HCT116 (cell line): ENCODE data around the gene PNMA8C. TPM values are rescaled to one million over a fixed set of nuclear protein-coding genes. Genes with fewer than 3 reads are reported as not detected.

Experiments used
- ATAC-seq: fragments of 200-7000 bp; cut with Tn5 transposase; 2 replicates; pipeline ENCODE4 v1.9.1; 2020; ENCODE audit warnings: mild to moderate bottlenecking, moderate library complexity
- BruUV-seq: library from RNA; stranded (reverse); fragments of 400-500 nt; replicated peaks from 2 replicates; lab custom pipeline; 2021; lab: Mats Ljungman, UMichigan
- CTCF ChIA-PET: fragments of 300-600 bp; sonication (Branson Sonifier 250); formaldehyde crosslinking; loops from one replicate; lab custom pipeline; 2021; ENCODE audit warnings: antibody characterized with exemption; lab: Charles Lee
- POLR2A ChIA-PET: fragments of 300-600, 350-600 bp; sonication (Branson Sonifier 250); formaldehyde crosslinking; loops from one replicate; lab custom pipeline; 2021; ENCODE audit warnings: antibody characterized with exemption; lab: Charles Lee
- RAD21 ChIA-PET, 2 experiments: fragments of 300-600 bp; sonication (Branson Sonifier 250); formaldehyde crosslinking; loops; one replicate each; lab custom pipeline; 2023; ENCODE audit warnings: low total read pairs in 2 of 2; ENCODE audit not compliant: uncharacterized antibody in 2 of 2, unreplicated experiment in 2 of 2, low non-redundant PET in 1 of 2; lab: Charles Lee
- DNase-seq: peaks from one replicate; pipeline ENCODE4 v3.0.0-alpha.2; 2010; ENCODE audit warnings: low read depth, low spot score
- H2AFZ ChIP-seq: fragments of 200-600 bp; shearing (Covaris generic), sonication (generic); 2 replicates; pipeline ENCODE4 v1.6.1; 2017; ENCODE audit warnings: low read depth, mixed run types, mixed read lengths, antibody characterized with exemption, low read length; ENCODE audit not compliant: poor library complexity, severe bottlenecking
- H3K27ac ChIP-seq: 2 replicates; pipeline ENCODE4 v1.5.1; 2012; ENCODE audit warnings: low read depth, low read length
- H3K27me3 ChIP-seq: fragments of 200-600 bp; sonication (generic); 2 replicates; pipeline ENCODE4 v1.6.1; 2016; ENCODE audit warnings: mixed run types, low read length, mixed read lengths; ENCODE audit not compliant: insufficient read depth
- H3K36me3 ChIP-seq, 2 experiments: fragments of 200-500 bp in 1 of 2; fragments of 200-600 bp in 1 of 2; sonication (Bioruptor generic) in 1 of 2; sonication (generic) in 1 of 2; 2 replicates each; pipeline versions ENCODE4 v1.5.1 to v1.6.1; 2014 to 2016; ENCODE audit warnings: low read length in 2 of 2, inconsistent platforms in 1 of 2, mixed read lengths in 1 of 2, mixed run types in 1 of 2; ENCODE audit not compliant: insufficient read depth in 2 of 2, control insufficient read depth in 1 of 2
- H3K4me1 ChIP-seq, 2 experiments: fragments of 200-600 bp in 1 of 2; sonication (generic) in 1 of 2; 2 replicates each; pipeline versions ENCODE4 v1.5.1 to v1.6.1; 2012 to 2017; ENCODE audit warnings: low read length in 2 of 2, inconsistent platforms in 1 of 2, mild to moderate bottlenecking in 1 of 2, mixed read lengths in 1 of 2, mixed run types in 1 of 2, moderate library complexity in 1 of 2; ENCODE audit not compliant: insufficient read depth in 2 of 2, control insufficient read depth in 1 of 2
- H3K4me2 ChIP-seq: fragments of 200-600 bp; sonication (generic); 2 replicates; pipeline ENCODE4 v1.6.1; 2017; ENCODE audit warnings: mixed run types, low read length, mixed read lengths
- H3K4me3 ChIP-seq, 2 experiments: fragments of 200-600 bp in 1 of 2; sonication (generic) in 1 of 2; replicated peaks in 1 of 2; 2 replicates each; pipeline ENCODE4 v1.5.1; 2011 to 2016; ENCODE audit warnings: low read length in 2 of 2, control low read depth in 1 of 2, low read depth in 1 of 2, mild to moderate bottlenecking in 1 of 2, mixed read lengths in 1 of 2, mixed run types in 1 of 2
- H3K79me2 ChIP-seq: fragments of 200-600 bp; sonication (generic); 2 replicates; pipeline ENCODE4 v1.6.1; 2017; ENCODE audit warnings: mild to moderate bottlenecking, mixed run types, low read length, moderate library complexity, mixed read lengths; ENCODE audit not compliant: insufficient read depth
- H3K9ac ChIP-seq: fragments of 200-600 bp; sonication (generic); 2 replicates; pipeline ENCODE4 v1.6.1; 2016; ENCODE audit warnings: low read length, mixed read lengths
- H3K9me2 ChIP-seq: fragments of 200-600 bp; sonication (generic), shearing (Covaris generic); 2 replicates; pipeline ENCODE4 v1.6.1; 2017; ENCODE audit warnings: mixed run types, mild to moderate bottlenecking, moderate library complexity; ENCODE audit not compliant: insufficient read depth
- H3K9me3 ChIP-seq, 2 experiments: fragments of 200-500 bp in 1 of 2; fragments of 200-600 bp in 1 of 2; sonication (Bioruptor generic) in 1 of 2; sonication (generic) in 1 of 2; 2 replicates each; pipeline ENCODE4 v1.6.1; 2014 to 2017; ENCODE audit warnings: low read length in 2 of 2, mixed read lengths in 2 of 2, inconsistent platforms in 1 of 2, low read depth in 1 of 2, mild to moderate bottlenecking in 1 of 2, mixed run types in 1 of 2, moderate library complexity in 1 of 2; ENCODE audit not compliant: control insufficient read depth in 1 of 2, insufficient read depth in 1 of 2
- H4K20me1 ChIP-seq: fragments of 200-600 bp; sonication (generic), shearing (Covaris generic); 2 replicates; pipeline ENCODE4 v1.6.1; 2017; ENCODE audit warnings: mixed run types, mild to moderate bottlenecking, moderate library complexity; ENCODE audit not compliant: insufficient read depth
- CBX3 ChIP-seq: IDR thresholded peaks from 2 replicates; pipeline ENCODE4 v1.6.1; 2012; ENCODE audit warnings: low read depth
- EZH2phosphoT487 ChIP-seq: fragments of 200-600 bp; IDR thresholded peaks from 2 replicates; pipeline ENCODE4 v1.6.1; 2018; ENCODE audit warnings: antibody characterized with exemption, borderline replicate concordance
- FOSL1 ChIP-seq: IDR thresholded peaks from 2 replicates; pipeline ENCODE4 v1.6.1; 2012; ENCODE audit warnings: low read depth
- JUND ChIP-seq: IDR thresholded peaks from 2 replicates; pipeline ENCODE4 v1.6.1; 2012
- REST ChIP-seq: IDR thresholded peaks from 2 replicates; pipeline ENCODE4 v1.6.1; 2012; ENCODE audit warnings: low read depth
- SP1 ChIP-seq: IDR thresholded peaks from 2 replicates; pipeline ENCODE4 v1.6.1; 2012; ENCODE audit warnings: low read depth
- SRF ChIP-seq: IDR thresholded peaks from 2 replicates; pipeline ENCODE4 v1.6.1; 2012; ENCODE audit warnings: low read depth
- YY1 ChIP-seq: IDR thresholded peaks from 2 replicates; pipeline ENCODE4 v1.6.1; 2011; ENCODE audit warnings: low read length, low read depth, moderate library complexity, mild to moderate bottlenecking; ENCODE audit not compliant: insufficient replicate concordance; ENCODE audit errors: extremely low read depth
- ZFX ChIP-seq: fragments of 450-650 bp; IDR thresholded peaks from 2 replicates; pipeline ENCODE4 v1.6.1; 2017
- intact Hi-C: fragments of 100-400 bp; cut with micrococcal nuclease; formaldehyde crosslinking; loops from 2 replicates; pipeline ENCODE4 v1.10.0; 2022
- total RNA-seq: library from RNA; stranded (reverse); gene quantifications from one replicate; pipeline ENCODE4 v1.2.1, GENCODE V29; 2021; ENCODE audit not compliant: unreplicated experiment

The PNMA8C gene
- total RNA-seq, 1 experiment from 2014 or later = not detected

- no peak for ATAC-seq
- Histone ChIP-seq H3K9me3 (no peaks in the 10 kb centered on the region), H3K27ac (no peak overlapping the region), H3K9me2 (no peaks in the 10 kb centered on the region), H4K20me1 (no peaks in the 10 kb centered on the region), H3K4me1 (no peaks in the 10 kb centered on the region), H3K4me2 (no peak overlapping the region), H3K27me3 (no peaks in the 10 kb centered on the region), H3K36me3 (no peaks in the 10 kb centered on the region), H3K79me2 (no peaks in the 10 kb centered on the region), H2AFZ (no peak overlapping the region), H3K9ac (no peak overlapping the region), H3K4me3 (no peak overlapping the region)
- intact Hi-C loops = no loop called here
- no TSS peak for BruUV-seq
- RAD21 ChIA-PET = no interaction called here
- CTCF ChIA-PET = no interaction called here
- DNase-seq = no peak
- POLR2A ChIA-PET = no interaction called here
- TF ChIP-seq YY1 = no peak
- no peak for TF ChIP-seq CBX3
- no peak for TF ChIP-seq JUND
- TF ChIP-seq ZFX = no peak
- TF ChIP-seq SRF = no peak
- no peak for TF ChIP-seq FOSL1
- no peak for TF ChIP-seq REST
- TF ChIP-seq EZH2phosphoT487 = no peak
- no peak for TF ChIP-seq SP1
Observed at GRCh38 chr19:46453661-46454060, 24.9 kb upstream of the PNMA8C start.
